ENCODE measurements around the gene GJA3.

GJA3 gene

DNA sequence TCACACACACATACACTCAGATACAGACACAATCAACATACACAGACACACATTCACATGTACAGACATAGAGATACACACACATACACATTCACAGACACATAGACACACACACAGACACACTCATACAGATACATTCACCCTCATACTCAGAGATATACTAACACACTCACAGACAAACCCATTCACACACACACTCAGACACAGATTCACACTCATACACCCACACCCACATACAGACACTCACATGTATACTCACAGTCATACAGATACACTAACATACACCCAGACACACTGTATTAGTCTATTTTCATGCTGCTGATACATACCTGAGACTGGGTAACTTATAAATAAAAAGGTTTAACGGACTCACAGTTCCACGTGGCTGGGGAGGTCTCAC, 30.8 kb downstream of the GJA3 start:
- no peak for DNase-seq (ENCODE audit: low read depth in 4 of 4, low spot score in 1 of 4)

DNA sequence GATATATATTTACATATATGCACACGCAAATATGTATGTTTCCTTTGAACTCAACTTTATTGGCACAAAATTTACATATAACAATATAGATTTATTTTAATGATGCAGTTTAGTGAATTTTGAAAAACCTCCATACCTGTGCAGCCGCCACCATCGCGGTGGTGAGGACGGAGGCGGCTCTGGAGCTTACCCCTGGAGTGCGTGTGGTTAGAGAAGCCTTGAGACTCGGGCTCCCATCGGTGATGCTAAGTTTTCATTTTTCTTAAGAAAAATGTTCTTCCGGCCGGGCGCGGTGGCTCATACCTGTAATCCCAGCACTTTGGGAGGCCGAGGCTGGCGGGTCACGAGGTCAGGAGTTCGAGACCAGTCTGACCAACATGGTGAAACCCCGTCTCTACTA, 31.8 kb downstream of the GJA3 start:
- no peak for DNase-seq (ENCODE audit: low read depth in 4 of 4, low spot score in 1 of 4)

DNA sequence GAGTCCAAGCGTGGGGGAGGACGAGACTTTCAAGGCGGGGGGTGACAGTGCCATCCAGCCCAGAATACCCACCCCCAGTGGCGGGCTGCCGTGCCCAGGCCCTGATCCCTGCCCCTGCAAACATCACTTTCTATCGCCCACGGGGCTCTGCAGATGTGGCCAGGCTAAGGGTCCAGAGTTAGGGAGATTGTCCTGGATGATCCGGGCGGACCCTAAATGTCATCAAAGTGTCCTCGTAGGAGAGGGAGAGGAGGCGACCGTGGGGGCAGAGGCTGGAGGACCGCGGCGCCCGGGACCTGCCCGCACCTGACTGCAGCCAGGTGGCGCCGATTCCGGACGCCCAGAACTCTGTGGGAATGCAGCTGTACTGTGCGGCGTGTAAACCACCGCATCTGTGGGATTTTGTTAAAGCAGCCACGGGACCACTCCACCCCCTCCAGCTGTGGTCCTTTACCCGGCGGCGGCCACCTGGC, 32.4 kb downstream of the GJA3 start:
- DNase-seq (ENCODE audit: low read depth in 4 of 4, low spot score in 1 of 4): no peak

DNA sequence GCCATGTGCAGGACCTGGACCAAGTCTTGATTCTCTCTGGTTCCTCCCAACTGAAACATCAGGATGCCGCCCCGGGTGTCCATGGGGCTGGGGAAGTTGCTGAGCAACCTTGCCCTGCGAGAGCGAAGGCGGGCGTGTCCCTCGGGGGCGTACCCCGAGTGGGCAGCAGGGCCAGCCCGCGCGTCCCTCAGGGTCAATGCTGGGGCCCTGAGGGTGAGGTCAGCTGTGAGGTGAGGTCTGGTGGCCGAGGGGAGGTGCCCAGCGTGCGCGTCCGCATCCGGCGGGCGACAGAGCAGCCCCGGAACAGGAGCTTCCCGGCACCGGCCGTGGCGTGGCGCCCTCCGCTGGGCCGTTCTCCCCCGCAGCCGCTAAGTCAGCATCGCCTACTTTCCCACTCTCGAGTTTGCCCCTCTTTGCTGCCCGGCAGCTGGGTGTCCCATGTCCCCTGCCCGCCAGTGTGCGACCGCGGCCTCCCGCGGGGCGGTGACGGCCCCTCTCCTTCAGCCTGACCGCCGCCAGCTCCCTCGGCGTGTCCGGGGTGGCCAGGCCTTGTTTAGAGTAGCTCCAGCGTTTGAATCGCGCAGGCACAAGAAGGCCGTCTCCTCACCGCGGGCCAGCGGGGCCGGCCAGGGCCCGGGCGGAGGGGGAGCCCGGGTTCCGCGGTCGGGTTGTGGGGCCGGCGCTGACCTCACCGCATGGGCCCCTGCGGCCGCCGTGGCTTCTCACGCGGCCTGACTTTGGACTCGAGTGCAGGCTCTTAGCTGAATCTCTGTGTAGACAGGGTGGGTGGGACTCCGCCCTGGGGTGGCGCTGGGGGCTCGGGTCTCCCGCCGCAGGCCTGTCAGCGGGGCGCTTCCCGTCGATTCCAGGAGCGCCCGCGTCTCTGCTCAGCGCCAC, 33.0 kb downstream of the GJA3 start:
- no peak for DNase-seq (ENCODE audit: low read depth in 4 of 4, low spot score in 1 of 4)

DNA sequence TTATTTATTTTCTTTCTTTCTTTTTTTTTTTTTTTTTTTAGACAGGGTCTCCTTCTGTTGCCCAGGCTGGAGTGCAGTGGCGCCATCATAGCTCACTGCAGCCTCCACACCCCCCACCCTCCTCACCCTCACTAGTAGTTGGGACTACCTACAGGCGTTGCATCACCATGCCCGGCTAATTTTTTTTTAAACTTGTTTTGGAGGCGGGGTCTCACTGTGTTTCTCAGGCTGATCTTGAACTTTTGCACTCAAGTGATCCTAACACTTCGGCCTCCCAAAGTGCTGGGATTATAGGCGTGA, 33.6 kb downstream of the GJA3 start:
- DNase-seq (ENCODE audit: low read depth in 4 of 4, low spot score in 1 of 4): no peak

DNA sequence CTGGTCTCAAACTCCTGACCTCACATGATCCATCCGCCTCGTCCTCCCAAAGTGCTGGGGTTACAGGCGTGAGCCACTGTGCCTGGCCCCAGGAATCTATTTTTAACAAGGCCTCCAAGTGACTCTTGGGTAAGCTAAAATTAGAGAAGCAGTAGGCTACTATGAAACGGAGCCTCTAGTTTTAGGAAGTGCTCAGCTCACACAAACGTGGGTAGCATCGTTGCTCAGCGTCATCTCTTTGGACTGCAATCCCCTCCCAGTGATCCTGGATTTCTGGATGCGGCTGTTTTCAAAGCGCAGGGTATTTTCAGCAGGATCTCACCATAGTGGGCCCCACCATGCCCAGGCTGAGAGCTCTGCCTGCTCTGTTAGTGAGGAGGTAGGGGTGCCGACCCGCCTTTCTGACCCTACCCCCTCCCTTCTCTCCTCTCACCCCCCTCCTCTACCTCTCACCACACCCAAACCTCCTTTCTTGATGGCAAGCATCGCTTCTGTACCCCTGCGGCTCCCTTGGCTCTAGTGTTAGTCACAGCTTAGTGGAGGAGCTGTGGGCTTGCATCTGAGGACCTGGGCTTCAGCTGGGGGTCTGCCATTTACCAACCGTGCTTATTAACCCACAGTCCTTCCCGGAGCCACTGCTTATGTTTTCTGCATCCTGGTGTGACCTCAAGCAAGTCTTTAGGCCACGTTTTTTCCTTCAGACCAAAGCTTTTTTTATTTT, 34.2 kb downstream of the GJA3 start:
- DNase-seq (ENCODE audit: low read depth in 4 of 4, low spot score in 1 of 4): no peak

DNA sequence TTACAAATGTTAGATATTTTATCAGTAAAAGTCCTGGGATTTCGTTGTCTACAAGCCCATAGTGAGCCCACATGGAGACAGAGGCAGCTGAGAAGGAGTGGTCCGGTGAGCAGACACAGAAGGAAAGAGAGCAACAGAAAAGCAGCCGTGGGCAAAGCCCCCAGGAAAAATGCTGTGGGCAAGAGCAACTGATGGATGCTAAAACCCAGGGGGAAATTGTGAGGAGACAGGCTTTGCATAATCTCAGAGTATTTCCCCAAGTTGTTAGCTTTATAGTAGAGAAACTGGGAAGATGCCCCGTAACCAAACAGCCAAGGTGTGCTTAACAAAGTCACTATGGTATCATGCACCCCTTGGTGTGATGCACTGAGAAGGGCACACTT, 35.1 kb downstream of the GJA3 start:
- DNase-seq (ENCODE audit: low read depth in 4 of 4, low spot score in 1 of 4): no peak

DNA sequence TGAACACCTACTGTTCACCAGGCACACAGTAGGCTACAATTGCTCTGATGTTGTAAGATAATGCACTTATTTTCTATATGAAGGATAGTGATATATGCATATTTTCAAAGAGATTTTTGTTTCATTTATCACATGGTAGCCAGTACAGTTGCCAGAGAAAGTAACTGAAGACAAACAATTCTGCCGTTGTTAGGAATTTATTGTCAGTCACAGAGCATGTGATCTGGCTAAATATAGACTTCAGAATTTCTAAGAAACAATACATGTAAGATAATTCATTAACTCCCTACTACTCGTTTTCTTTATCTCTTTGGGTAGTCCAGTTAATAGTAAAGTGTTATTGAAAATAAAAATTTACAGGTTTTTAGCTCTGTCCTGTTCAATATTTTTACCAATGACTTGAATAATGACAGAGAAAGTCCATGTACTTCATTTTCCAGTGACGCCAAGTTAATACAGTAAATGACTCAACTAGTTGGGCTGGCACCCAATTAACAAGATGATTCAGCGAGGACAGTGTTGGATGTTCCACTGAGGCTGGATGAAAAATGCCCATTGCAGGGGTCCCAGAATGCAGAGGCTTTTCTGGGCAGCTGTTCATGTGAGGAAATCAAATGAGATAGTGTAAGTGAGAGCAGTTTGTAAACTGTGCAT, 35.6 kb downstream of the GJA3 start:
- no peak for DNase-seq (ENCODE audit: low read depth in 4 of 4, low spot score in 1 of 4)

DNA sequence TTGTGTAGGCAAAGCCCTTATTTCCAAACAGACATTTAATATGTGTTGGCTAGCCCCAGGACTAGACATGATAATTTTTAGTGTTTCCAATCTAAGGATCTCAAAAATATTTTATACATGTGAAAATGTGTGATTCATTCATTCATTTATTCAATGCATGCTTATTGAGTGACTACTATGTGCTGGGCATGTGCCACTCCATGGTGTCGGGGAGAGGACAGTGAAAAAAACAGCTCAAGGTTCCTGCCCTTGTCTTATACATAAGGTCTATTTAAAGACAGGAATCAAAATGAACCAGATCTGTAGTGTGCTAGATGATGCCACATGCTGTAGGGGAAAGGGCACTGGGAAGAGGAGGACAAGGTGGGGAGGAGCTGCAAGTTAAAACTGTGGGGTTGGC, 36.5 kb downstream of the GJA3 start:
- no peak for DNase-seq (ENCODE audit: low read depth in 4 of 4, low spot score in 1 of 4)

DNA sequence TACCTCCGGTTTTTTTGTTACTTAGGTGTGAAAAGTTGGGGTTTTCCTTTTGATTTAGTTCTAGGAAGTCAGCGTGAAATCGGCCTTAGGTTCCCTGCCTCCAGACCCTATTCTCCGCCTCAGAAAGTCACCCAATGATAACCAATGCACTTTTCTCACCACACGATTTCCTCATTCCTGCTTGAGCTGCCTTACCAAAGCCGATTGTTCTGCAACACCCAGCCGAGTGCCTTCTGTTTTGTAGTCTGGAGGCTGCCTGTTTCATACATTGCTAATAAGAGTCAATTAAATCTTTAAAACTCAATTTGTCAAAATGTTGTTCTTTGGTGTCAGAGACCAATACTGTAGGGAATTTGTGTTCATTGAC, 39.7 kb downstream of the GJA3 start:
- DNase-seq (ENCODE audit: low read depth in 4 of 4, low spot score in 1 of 4): no peak

DNA sequence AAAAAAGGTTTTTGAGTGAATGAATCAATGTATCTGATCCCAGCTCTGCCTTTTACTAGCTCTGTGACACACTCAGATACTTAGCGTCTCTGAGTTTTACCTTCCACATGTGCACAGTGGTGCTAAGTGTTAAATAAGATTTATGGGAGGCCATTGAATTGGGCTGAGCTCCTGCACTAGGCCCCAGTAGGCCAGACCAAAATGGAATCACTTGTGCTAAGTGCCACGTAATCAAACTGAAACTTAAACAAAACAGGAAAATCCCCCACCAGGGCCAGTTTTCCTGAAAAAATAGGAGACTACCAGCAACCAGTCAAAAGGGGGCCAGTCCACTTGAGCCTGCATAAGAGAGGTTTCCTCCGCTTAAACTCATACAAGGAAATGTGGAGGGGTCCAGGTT, 40.9 kb downstream of the GJA3 start:
- DNase-seq (ENCODE audit: low read depth in 4 of 4, low spot score in 1 of 4): no peak

DNA sequence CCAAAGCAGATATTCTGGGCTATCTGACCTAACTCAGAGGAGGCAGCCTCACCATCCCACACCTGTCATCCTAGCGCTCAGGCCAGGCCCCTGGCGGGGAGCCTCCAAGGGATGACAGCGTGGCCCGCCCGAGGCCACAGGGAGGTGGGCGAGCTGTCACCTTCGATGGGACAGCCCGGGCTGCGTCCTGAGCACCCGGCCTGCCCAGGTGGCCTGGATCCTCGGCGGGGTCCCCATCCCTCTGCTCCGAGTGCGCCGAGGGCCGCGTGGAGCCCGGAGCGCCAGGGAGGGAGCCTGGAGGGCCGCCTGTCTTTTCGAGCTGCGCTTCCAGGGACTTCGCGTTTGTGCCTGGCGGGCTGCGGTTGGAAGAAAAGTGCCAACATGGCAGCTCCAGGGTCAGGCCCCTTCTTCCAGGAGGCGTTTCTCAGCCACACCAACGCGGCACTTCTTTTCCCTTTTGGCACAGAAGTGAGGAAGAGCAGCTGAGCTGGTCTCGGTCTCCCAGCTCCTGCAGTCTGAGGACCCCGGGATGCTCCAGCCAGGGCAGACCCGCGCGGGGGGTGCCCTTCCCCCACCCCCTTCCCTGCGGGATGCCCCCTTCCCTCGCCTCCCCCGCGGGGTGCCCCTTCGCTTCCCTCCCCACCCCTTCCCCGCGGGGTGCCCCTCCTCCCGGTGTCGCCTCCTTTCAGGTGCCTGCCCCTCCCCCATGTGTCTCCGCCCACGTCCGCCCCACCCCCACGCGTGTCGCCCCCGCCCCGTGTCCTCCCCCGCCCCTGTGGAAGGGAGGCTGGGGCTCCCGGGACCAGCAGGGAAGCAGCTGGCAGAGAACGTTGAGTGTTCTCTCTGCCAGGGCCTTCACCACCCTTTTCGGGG, 42.3 kb downstream of the GJA3 start:
- DNase-seq (ENCODE audit: low read depth in 4 of 4, low spot score in 1 of 4): no peak

DNA sequence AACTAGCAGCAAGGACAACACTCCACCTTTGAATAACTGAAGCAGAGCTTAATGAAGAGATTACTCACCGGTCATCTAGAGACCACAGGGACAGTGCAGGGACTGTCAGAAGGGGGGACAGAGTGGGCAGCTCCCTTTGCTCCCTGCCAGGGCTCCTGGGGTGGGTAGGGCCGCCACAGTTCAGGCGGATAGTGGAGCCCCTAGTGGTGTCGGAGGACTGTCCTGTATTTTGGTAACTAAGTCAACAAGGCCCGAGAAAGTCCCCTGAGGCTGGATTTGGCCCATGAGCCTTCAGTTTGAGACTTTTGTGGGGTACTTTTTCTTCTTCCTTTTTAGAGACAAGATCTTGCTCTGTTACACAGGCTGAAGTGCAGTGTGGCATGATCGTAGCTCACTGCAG, 44.6 kb downstream of the GJA3 start:
- no peak for DNase-seq (ENCODE audit: low read depth in 4 of 4, low spot score in 1 of 4)

DNA sequence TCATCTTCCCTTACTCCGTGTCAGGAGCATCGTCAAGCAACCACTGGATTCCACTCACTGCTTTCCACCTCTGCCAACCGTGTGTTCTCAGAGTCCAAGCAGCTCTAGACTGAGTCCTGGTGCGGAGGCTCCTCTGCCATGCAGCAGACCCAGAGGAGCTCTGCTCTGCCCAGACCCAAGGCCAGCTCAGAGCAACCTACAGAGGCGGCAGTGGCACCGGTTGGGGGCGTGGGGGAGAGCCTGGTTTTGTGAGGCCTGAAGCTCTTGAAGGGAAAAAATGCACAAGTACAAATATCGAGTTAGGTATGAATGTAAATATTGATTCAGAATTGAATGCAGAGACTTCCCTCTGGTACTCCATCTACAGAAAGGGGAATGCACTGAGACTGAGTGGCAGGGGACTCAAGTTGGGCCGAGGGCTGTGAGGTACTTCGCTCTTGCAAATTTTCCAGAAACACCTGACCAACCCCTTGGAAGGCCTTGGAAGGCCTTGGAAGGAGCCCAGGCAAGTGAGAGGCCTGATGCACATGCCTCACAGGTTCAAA, 46.7 kb downstream of the GJA3 start:
- no peak for DNase-seq (ENCODE audit: low read depth in 4 of 4, low spot score in 1 of 4)

DNA sequence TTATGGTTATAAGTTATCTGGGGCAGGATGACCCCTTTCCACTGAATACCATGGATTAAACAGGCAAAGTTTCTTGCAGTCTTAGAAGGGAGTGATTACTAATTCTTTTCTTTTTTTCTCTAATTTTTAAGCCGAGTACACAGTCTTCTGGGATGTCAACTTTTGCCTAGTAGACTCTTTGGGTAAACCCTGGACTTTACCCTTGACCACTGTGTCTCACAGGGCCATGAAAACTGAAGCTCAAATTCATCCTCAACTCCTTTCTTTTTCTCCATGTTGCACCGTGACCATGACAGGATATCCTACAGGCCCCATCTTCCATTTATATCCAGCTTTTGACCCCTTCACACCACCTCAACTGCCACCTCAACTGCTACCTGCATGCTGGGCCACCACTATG, 51.8 kb downstream of the GJA3 start:
- no peak for DNase-seq (ENCODE audit: low read depth in 4 of 4, low spot score in 1 of 4)

DNA sequence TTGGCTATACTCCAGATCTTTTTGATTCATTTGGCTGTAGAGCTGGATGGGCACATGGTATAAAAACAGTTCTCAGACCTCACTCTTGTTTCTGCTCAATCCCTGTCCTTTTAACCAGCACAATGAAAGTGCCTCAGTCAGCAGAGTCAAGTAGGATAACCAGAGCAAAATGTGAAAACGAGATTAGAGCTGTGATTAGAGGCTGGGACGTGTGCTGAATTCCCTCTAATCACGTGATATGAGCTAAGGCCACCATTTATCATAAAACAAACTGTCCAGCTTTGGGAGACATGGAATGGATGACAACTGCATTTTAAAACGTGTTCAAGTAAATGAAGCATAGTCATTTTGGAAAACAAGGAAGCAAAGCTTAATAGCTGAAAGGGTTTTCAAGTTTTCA, 54.1 kb downstream of the GJA3 start:
- no peak for DNase-seq (ENCODE audit: low read depth in 4 of 4, low spot score in 1 of 4)

DNA sequence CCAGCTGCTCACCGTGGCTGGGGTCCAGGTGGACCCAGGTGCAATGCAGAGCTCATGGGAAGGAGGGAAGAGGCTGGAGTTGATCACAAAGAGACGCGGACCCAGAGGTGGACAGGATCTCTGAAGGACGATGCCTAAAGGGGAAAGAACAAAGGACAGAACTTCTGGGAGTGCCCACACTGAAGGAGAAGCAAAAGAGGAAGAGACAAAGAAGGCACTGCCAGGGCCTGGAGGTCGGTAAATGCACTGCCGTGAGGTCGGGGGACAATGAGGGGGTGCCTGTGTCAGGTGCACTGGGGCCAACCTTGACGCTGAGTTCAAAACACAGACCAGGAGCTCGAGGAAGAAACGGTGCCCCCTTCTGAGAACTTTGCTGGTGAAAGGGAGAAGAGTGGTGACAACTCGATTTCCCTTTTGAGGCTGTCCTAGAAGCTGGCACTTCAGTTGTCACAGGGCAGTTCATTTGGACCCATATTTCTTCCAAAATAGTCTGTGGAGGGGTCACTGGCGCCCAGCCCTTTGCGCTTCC, 55.6 kb downstream of the GJA3 start:
- DNase-seq (ENCODE audit: low read depth in 4 of 4, low spot score in 1 of 4): no peak

DNA sequence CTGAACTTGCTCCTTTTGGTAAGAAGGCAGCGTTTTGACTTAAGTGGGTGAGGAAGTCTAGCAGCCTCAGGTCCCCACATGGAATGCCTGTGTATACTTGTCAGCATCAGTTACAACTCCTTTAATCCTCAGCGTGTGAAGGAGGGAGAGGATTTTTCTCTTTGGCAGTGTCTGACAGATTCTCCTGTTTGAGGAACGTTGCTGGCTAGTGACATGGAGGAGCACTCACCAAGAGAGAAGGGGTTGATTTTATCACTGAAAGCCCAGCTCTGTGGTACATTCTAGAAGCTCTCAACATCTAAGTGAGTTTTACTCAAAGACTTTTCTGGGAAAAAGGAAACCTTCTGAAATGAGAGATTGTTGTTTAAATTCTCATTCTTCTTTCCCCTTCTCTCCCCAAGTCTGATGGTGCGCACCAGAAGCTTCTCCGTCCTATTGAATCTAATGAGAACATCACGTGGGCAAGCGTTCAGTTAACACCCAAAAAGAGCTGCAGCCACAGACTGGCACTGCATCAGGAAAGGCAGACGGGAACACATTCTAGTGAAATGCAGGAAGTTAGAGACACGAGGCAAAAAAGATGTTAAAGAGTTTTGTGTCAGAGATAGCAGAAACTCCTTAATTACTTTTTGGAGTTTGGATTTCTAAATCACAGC, 58.2 kb downstream of the GJA3 start:
- no peak for DNase-seq (ENCODE audit: low read depth in 4 of 4, low spot score in 1 of 4)

DNA sequence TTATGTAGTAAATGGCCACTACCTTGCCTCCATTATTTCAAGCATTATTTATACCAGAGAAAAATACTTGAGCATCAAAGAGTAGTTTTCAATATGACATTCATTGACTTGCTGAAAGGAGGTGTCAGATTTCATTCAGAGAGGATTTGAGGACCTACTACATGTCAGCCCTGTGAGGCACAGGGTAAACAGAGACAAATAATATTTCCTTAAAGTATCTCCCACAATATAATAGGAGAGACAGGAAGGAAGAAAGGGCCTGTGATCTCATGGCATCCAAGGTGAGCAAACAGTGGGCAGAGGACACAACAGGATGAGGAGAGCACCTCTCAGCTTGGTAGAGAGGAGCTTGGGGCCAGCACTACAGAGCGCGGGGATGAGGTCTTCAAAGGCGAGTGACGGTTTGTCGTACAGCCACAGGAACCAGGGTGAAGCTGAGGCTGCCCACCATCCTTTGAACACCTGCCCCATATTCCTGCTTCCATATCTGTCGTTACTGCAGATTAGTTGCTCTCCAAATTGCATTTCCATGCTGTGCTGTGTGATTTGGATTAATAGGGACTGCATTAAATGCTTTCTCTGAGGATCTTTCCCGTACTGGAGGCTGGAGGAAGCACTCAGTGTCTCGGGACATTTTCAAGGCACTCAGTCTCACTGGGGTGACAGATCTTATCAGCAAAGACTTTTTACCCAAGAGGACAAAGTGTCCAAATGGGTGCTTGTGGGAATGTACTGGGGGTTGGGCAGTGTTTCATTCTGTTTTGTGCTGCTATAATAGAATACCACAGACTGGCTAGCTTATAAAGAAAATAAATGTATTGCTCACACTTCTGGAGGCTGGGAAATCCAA, 59.2 kb downstream of the GJA3 start:
- DNase-seq (ENCODE audit: low read depth in 4 of 4, low spot score in 1 of 4): no peak
